ENCODE data around the gene FJX1.

Gene FJX1

GRCh38 chr11:35617687-35618496 lies at the start of gene FJX1:
FJX1 (plus strand) TSS chr11:35618460; CDS start chr11:35618637, 177 bp downstream.
- no peak within 1 kb of the TSS for H3K27ac ChIP-seq
- peak; percentile 75 for DNase-seq
- peak within 1 kb of the TSS; percentile 50 for H3K4me3 ChIP-seq (ENCODE audit: low read depth, low read length)
- no peaks in the 10 kb centered on the region for H3K36me3 ChIP-seq
- H3K9me3 ChIP-seq (ENCODE audit: severe bottlenecking): no peaks in the 10 kb centered on the region
- peaks cover 27% of the 10 kb centered on the region for H3K27me3 ChIP-seq (ENCODE audit: insufficient read depth, low read depth, severe bottlenecking)
- no peak for TF ChIP-seq CTCF (IDR thresholded peaks at IDR 0.05; ENCODE audit: low read depth, low read length)

- H3K4me3 ChIP-seq (ENCODE audit: low read depth, low read length): no peak overlapping the region
- no peaks in the 10 kb centered on the region for H3K27me3 ChIP-seq (ENCODE audit: insufficient read depth, low read depth, severe bottlenecking)
- no peak overlapping the region for H3K27ac ChIP-seq
- H3K9me3 ChIP-seq (ENCODE audit: severe bottlenecking): no peaks in the 10 kb centered on the region
- no peak for DNase-seq
- TF ChIP-seq CTCF (IDR thresholded peaks at IDR 0.05; ENCODE audit: low read depth, low read length): no peak
- H3K36me3 ChIP-seq: no peaks in the 10 kb centered on the region
Observed at GRCh38 chr11:35571696-35572095, 46.6 kb upstream of the FJX1 start.

GRCh38 chr11:35579557-35580396 lies 38.5 kb upstream of the FJX1 start:
- no peaks in the 10 kb centered on the region for H3K9me3 ChIP-seq (ENCODE audit: severe bottlenecking)
- H3K36me3 ChIP-seq: no peaks in the 10 kb centered on the region
- no peak overlapping the region for H3K27ac ChIP-seq
- H3K4me3 ChIP-seq (ENCODE audit: low read depth, low read length): no peak overlapping the region
- H3K27me3 ChIP-seq (ENCODE audit: insufficient read depth, low read depth, severe bottlenecking): no peaks in the 10 kb centered on the region
- DNase-seq: no peak
- no peak for TF ChIP-seq CTCF (IDR thresholded peaks at IDR 0.05; ENCODE audit: low read depth, low read length)

GRCh38 chr11:35580397-35580781 lies 37.9 kb upstream of the FJX1 start:
- Histone ChIP-seq H3K36me3 (no peaks in the 10 kb centered on the region), H3K4me3 (ENCODE audit: low read depth, low read length) (no peak overlapping the region), H3K27me3 (ENCODE audit: insufficient read depth, low read depth, severe bottlenecking) (no peaks in the 10 kb centered on the region), H3K9me3 (ENCODE audit: severe bottlenecking) (no peaks in the 10 kb centered on the region), H3K27ac (no peak overlapping the region)
- no peak for DNase-seq
- no peak for TF ChIP-seq CTCF (IDR thresholded peaks at IDR 0.05; ENCODE audit: low read depth, low read length)

GRCh38 chr11:35582033-35582432 lies 36.2 kb upstream of the FJX1 start:
- Histone ChIP-seq H3K27me3 (ENCODE audit: insufficient read depth, low read depth, severe bottlenecking) (no peaks in the 10 kb centered on the region), H3K9me3 (ENCODE audit: severe bottlenecking) (no peaks in the 10 kb centered on the region), H3K27ac (no peak overlapping the region), H3K36me3 (no peaks in the 10 kb centered on the region), H3K4me3 (ENCODE audit: low read depth, low read length) (no peak overlapping the region)
- no peak for TF ChIP-seq CTCF (IDR thresholded peaks at IDR 0.05; ENCODE audit: low read depth, low read length)
- DNase-seq: no peak

Measured in WERI-Rb-1 (cell line).